ENCODE measurements around the gene PIEZO2. TPM values are rescaled to one million over a fixed set of nuclear protein-coding genes. Genes with fewer than 3 reads are reported as not detected.

Gene PIEZO2
- total RNA-seq, 1 experiment from 2014 or later: 10.7 TPM

- ChIA-PET POLR2A (no interaction called here), CTCF (interaction anchor here (0.9 to 1.0 kb wide), 2 partner anchors 14 to 1115 kb away, joined by 3 to 4 read pairs; no protein-coding TSS in a partner anchor)
- Mint-ChIP-seq H3K27ac (no peak overlapping the region), H3K4me3 (peak overlapping the region; percentile 65), H3K36me3 (no peaks in the 10 kb centered on the region), H3K27me3 (ENCODE audit: low read depth) (peaks cover 43% of the 10 kb centered on the region), H3K9me3 (no peaks in the 10 kb centered on the region), H3K4me1 (peaks cover 53% of the 10 kb centered on the region)
- TF ChIP-seq USF1 (CRISPR knock-in tag; IDR thresholded peaks at IDR 0.05): no peak
- TF ChIP-seq ZNF232 (CRISPR knock-in tag; IDR thresholded peaks at IDR 0.05): 0 out of 2 replicates have a peak, but pooled peaks have one; percentile 10
- TF ChIP-seq ATF3 (CRISPR knock-in tag; conservative IDR thresholded peaks at IDR 0.05): no peak
- 0 out of 2 replicates have a peak, but pooled peaks have one; percentile 3 for TF ChIP-seq FOXP4 (CRISPR knock-in tag; IDR thresholded peaks at IDR 0.05)
- ATAC-seq: peak; percentile 2; the same call in 1 of the 2 replicates
- peak; percentile 38 for DNase-seq (ENCODE audit: low spot score)
These were observed 509 bp downstream of the PIEZO2 start for GRCh38 chr18:11148680-11149440.

GRCh38 chr18:11147962-11148679, 1.2 kb downstream of the PIEZO2 start:
- POLR2A ChIA-PET: no interaction called here
- peak; percentile 23 for DNase-seq (ENCODE audit: low spot score)
- Mint-ChIP-seq H3K9me3 (no peaks in the 10 kb centered on the region), H3K27ac (no peak overlapping the region), H3K27me3 (ENCODE audit: low read depth) (peaks cover 43% of the 10 kb centered on the region), H3K36me3 (no peaks in the 10 kb centered on the region), H3K4me3 (peak overlapping the region; percentile 71), H3K4me1 (peaks cover 53% of the 10 kb centered on the region)
- TF ChIP-seq FOXP4 (CRISPR knock-in tag; IDR thresholded peaks at IDR 0.05) (0 out of 2 replicates have a peak, but pooled peaks have one; percentile 41), NR2C2 (CRISPR knock-in tag; IDR thresholded peaks at IDR 0.05) (no peak)
- peak; percentile 9 for ATAC-seq
- CTCF ChIA-PET: interaction anchor here (1.0 kb wide), 2 partner anchors 15 to 297 kb away, joined by 4 to 5 read pairs; no protein-coding TSS in a partner anchor

GRCh38 chr18:11147371-11147951, 1.9 kb downstream of the PIEZO2 start:
- peaks cover 53% of the 10 kb centered on the region for H3K4me1 Mint-ChIP-seq
- DNase-seq (ENCODE audit: low spot score): peak; percentile 21
- H3K27me3 Mint-ChIP-seq (ENCODE audit: low read depth): peaks cover 43% of the 10 kb centered on the region

GRCh38 chr18:11146947-11147345, 2.4 kb downstream of the PIEZO2 start:
- no peaks in the 10 kb centered on the region for H3K36me3 Mint-ChIP-seq
- H3K4me1 Mint-ChIP-seq: peaks cover 52% of the 10 kb centered on the region
- POLR2A ChIA-PET: no interaction called here
- H3K4me3 Mint-ChIP-seq: peak overlapping the region; percentile 71
- ATAC-seq: no peak
- CTCF ChIA-PET: interaction anchor here (0.6 to 1.9 kb wide), 8 partner anchors 16 to 360 kb away, joined by 3 to 6 read pairs (median 4); no protein-coding TSS in a partner anchor
- H3K27ac Mint-ChIP-seq: no peak overlapping the region
- DNase-seq (ENCODE audit: low spot score): no peak
- H3K27me3 Mint-ChIP-seq (ENCODE audit: low read depth): peaks cover 43% of the 10 kb centered on the region
- no peaks in the 10 kb centered on the region for H3K9me3 Mint-ChIP-seq
- TF ChIP-seq ZNF416 (CRISPR knock-in tag; IDR thresholded peaks at IDR 0.05): no peak
- no peak for TF ChIP-seq ETV6 (CRISPR knock-in tag; IDR thresholded peaks at IDR 0.05)
- no peak for TF ChIP-seq FOXK1 (CRISPR knock-in tag; IDR thresholded peaks at IDR 0.05)
- no peak for TF ChIP-seq EMX1 (CRISPR knock-in tag; IDR thresholded peaks at IDR 0.05)
- TF ChIP-seq ATF2 (CRISPR knock-in tag; IDR thresholded peaks at IDR 0.05; ENCODE audit: borderline replicate concordance, low read depth): no peak
- no peak for TF ChIP-seq ZNF281 (CRISPR knock-in tag; IDR thresholded peaks at IDR 0.05)

More at GRCh38 chr18:11147371-11147951, 1.9 kb downstream of the PIEZO2 start:
- POLR2A ChIA-PET: no interaction called here
- H3K4me3 Mint-ChIP-seq: peak overlapping the region; percentile 71
- no peaks in the 10 kb centered on the region for H3K9me3 Mint-ChIP-seq
- no peaks in the 10 kb centered on the region for H3K36me3 Mint-ChIP-seq
- CTCF ChIA-PET: interaction anchor here (0.6 to 1.3 kb wide), 3 partner anchors 296 to 360 kb away, joined by 4 to 5 read pairs (median 4); no protein-coding TSS in a partner anchor
- H3K27ac Mint-ChIP-seq: no peak overlapping the region
- TF ChIP-seq IRF1 (CRISPR knock-in tag; IDR thresholded peaks at IDR 0.05): no peak
- TF ChIP-seq ZNF121 (CRISPR knock-in tag; IDR thresholded peaks at IDR 0.05): 0 out of 2 replicates have a peak, but pooled peaks have one; percentile 57
- no peak for ATAC-seq
